ENCODE results near the gene VAV3. TPM values are rescaled to one million over a fixed set of nuclear protein-coding genes. Genes with fewer than 3 reads are reported as not detected.

The VAV3 gene
- polyA plus RNA-seq, 1 of the 3 experiments (the other 2 are of a cell fraction): not detected

Small RNA genes lying within 50 kb of the gene (small RNA-seq; reads per million reads assigned to genes)
- gene MIR7852: 0 reads per million in 7 experiments

Other genes with a start within 250 kb of the VAV3 start
- gene SLC25A24, start 235.2 kb upstream of the VAV3 start, polyA plus RNA-seq (2012; rRNA removed): 11.3 and 14.9 TPM in 2 replicates